ENCODE measurements around the gene GUSB.
"Not testable (repeated sequence)": the region's sequence is repeated elsewhere in the genome, so short reads cannot be mapped to it uniquely, and the experiment has no call there.

Gene GUSB

GRCh38 chr7:65974876-65975275 lies 7.1 kb downstream of the GUSB start:
- no peak for DNase-seq

GRCh38 chr7:65974191-65974801 lies 7.7 kb downstream of the GUSB start:
- no peak for DNase-seq

GRCh38 chr7:65972976-65973375 lies 9.0 kb downstream of the GUSB start:
- no peak for DNase-seq

GRCh38 chr7:65971021-65971420 lies 11.0 kb downstream of the GUSB start:
- no peak for DNase-seq

GRCh38 chr7:65968256-65969185 lies 13.5 kb downstream of the GUSB start:
- no peak for DNase-seq

- DNase-seq, result no peak
These were observed 14.5 kb downstream of the GUSB start for GRCh38 chr7:65967361-65968155.

- DNase-seq, result no peak
These were observed 15.9 kb downstream of the GUSB start for GRCh38 chr7:65966146-65966545.

- not testable (repeated sequence) for DNase-seq
These were observed 17.3 kb downstream of the GUSB start for GRCh38 chr7:65964671-65965070.

GRCh38 chr7:65962033-65962432 lies 20.0 kb downstream of the GUSB start:
- no peak for DNase-seq

GRCh38 chr7:65960351-65961074 lies 21.5 kb downstream of the GUSB start:
- DNase-seq, result no peak

- no peak for DNase-seq
These were observed 26.3 kb downstream of the GUSB start for GRCh38 chr7:65955718-65956117.

GRCh38 chr7:65953890-65954450 lies 28.0 kb downstream of the GUSB start:
- DNase-seq, result no peak

- no peak for DNase-seq
These were observed 28.9 kb downstream of the GUSB start for GRCh38 chr7:65953001-65953720.

GRCh38 chr7:65951837-65952578 lies 30.0 kb downstream of the GUSB start:
- DNase-seq, result peak; percentile 66

GRCh38 chr7:65946904-65947303 lies 35.1 kb downstream of the GUSB start:
- peak; percentile 7 for DNase-seq

GRCh38 chr7:65945787-65946186 lies 36.2 kb downstream of the GUSB start:
- DNase-seq, result not testable (repeated sequence)

- DNase-seq, result no peak
These were observed 43.6 kb downstream of the GUSB start for GRCh38 chr7:65938336-65938895.

- DNase-seq, result no peak
These were observed 44.7 kb downstream of the GUSB start for GRCh38 chr7:65937296-65937695.

GRCh38 chr7:65931685-65932084 lies 50.3 kb downstream of the GUSB start:
- no peak for DNase-seq
